ENCODE data around the gene TP53BP1.

DNA sequence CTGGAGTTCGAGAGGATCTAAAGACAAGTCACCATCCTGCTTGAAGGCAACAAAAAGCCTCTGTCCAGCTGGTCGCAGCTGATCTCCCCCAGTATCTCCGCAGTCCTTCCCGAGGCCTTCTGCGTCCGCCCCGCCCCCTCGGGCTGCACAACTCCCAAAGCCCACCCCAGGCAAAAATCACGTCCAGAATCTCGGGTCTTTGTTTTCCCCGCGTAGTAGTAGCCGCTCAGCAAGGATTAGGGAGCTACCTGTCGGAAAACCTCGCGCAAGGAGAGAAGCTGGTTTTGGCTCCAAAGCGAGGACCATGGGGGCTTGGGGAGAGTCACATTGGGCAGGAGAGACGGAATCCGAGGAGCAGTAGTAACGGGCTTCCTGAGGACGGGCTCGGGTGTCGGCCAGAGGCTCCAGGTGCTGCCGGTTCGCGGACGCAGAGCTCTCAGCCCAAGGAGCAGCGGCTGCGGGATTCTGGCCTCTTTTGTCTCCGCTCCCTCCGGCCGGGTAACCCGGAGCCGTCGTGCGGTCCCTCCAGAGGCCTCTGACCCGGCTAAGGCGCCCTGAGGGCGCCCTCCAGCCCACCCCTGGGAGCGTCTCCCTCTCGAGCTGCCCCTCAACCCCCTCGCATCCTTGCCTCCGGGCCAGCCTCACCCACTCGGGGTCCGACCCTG is 122.5 kb downstream of the TP53BP1 start:
- TF ChIP-seq, protein P1, sequence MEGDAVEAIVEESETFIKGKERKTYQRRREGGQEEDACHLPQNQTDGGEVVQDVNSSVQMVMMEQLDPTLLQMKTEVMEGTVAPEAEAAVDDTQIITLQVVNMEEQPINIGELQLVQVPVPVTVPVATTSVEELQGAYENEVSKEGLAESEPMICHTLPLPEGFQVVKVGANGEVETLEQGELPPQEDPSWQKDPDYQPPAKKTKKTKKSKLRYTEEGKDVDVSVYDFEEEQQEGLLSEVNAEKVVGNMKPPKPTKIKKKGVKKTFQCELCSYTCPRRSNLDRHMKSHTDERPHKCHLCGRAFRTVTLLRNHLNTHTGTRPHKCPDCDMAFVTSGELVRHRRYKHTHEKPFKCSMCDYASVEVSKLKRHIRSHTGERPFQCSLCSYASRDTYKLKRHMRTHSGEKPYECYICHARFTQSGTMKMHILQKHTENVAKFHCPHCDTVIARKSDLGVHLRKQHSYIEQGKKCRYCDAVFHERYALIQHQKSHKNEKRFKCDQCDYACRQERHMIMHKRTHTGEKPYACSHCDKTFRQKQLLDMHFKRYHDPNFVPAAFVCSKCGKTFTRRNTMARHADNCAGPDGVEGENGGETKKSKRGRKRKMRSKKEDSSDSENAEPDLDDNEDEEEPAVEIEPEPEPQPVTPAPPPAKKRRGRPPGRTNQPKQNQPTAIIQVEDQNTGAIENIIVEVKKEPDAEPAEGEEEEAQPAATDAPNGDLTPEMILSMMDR (conservative IDR thresholded peaks at IDR 0.05; ENCODE audit: low read length), result no peak
- no peak for TF ChIP-seq EZH2phosphoT487 (IDR thresholded peaks at IDR 0.05; ENCODE audit: borderline replicate concordance)
